CD4-positive, alpha-beta T cell treated with Interleukin-6 at 100 ng/mL for 8 hours (primary cell): ENCODE results near the gene MARCHF3.
"Not testable (repeated sequence)": the region's sequence is repeated elsewhere in the genome, so short reads cannot be mapped to it uniquely, and the experiment has no call there.

Source experiments
- DNase-seq: peaks from one replicate; pipeline ENCODE4 v3.0.0-alpha.2; 2020; ENCODE audit warnings: mixed read lengths, low spot score

MARCHF3 gene

GRCh38 chr5:126953640-126954039, 76.7 kb downstream of the MARCHF3 start:
- DNase-seq, result no peak

- no peak for DNase-seq
These were observed 80.9 kb downstream of the MARCHF3 start for GRCh38 chr5:126949475-126949874.

DNA sequence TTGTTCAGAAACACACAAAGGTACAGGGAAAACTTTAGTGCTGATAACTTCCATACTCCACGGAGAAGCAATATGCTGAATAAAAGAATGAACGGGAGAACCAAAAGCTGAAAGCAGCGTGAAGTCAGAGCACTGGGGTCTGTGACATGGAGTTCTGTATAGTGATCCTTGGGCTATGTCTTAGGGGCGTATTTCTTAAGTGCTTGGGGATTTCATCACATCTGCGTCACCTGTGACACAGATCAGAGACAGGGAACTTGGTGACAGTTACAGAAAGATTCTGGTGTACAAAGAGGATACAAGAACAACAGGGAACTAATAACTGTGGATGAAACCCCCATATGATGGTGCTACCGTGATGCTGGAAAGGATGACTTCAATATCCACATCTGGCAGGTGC, 81.9 kb downstream of the MARCHF3 start:
- no peak for DNase-seq

DNA sequence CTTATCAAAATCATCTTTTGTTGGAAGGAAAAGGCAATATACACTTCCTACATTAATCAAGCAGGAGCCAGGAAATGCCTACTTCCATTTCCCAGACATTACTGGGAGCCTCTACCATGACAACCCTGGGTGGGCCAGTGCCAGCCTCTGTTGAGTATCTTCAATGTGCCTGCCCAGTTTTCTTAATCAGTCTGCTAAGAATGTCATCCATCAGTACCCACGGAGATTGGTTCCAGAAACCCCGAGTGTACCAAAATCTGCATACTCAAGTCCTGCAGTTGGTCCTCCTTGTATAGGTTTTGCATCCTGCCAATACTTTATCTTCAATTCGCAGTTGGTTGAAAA, 82.4 kb downstream of the MARCHF3 start:
- DNase-seq, result no peak

- no peak for DNase-seq
These were observed 83.0 kb downstream of the MARCHF3 start for GRCh38 chr5:126947146-126948010.

DNA sequence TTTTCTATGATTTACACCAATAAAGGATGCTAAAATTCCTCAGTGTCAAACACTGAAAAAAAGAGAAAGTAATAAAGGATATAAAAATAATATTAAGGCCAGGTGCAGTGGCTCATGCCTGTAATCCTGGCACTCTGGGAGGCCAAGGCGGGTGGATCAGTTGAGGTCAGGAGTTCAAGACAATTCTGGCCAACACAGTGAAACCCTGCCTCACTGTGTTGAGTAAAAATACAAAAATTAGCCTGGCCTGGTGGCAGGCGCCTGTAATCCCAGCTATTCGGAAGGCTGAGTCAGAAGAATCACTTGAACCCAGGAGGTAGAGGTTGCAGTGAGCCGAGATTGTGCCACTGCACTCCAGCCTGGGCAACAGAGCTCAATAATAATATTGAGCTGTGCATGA, 87.5 kb downstream of the MARCHF3 start:
- not testable (repeated sequence) for DNase-seq

GRCh38 chr5:126941403-126941802, 89.0 kb downstream of the MARCHF3 start:
- DNase-seq, result no peak

- DNase-seq, result no peak
These were observed 90.5 kb downstream of the MARCHF3 start for GRCh38 chr5:126939887-126940286.

DNA sequence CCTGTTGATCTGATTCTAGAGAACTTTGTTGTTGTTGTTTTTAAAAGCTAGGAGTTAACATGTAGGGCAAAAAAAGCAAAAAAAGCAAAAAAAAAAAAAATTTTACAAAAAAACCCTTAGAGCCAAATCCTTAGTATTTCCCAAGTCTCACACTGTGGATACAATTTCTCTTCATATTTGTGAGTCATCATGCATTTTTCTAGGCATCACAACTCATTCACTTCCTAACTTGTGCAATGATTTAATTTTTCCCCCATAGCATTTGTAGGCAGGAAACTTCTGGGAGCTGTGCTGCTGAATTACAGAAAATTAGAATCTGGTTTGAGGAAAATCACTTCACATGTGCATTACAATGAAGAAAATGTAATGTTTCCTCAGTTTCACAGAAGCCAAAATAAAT, 91.9 kb downstream of the MARCHF3 start:
- no peak for DNase-seq

DNA sequence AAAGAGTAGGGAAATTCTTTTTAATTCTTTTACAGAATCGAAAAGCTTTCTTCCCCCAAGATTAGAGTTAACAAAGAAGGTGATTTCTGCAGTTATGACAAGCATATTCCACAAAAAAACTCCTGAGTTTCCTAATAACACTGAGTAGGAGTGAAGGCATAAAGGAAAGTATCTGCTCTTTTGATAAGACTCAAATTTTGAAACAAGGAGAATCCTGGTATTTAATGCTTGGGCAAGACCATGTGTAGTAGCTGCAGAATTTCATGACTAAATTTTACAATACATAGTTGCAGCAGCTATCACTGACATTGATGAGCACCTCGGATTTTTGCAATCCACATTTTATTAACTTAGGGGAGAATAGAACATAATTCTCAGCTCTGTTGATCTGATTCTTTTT, 92.6 kb downstream of the MARCHF3 start:
- DNase-seq, result no peak

GRCh38 chr5:126936775-126937418, 93.5 kb downstream of the MARCHF3 start:
- no peak for DNase-seq

DNA sequence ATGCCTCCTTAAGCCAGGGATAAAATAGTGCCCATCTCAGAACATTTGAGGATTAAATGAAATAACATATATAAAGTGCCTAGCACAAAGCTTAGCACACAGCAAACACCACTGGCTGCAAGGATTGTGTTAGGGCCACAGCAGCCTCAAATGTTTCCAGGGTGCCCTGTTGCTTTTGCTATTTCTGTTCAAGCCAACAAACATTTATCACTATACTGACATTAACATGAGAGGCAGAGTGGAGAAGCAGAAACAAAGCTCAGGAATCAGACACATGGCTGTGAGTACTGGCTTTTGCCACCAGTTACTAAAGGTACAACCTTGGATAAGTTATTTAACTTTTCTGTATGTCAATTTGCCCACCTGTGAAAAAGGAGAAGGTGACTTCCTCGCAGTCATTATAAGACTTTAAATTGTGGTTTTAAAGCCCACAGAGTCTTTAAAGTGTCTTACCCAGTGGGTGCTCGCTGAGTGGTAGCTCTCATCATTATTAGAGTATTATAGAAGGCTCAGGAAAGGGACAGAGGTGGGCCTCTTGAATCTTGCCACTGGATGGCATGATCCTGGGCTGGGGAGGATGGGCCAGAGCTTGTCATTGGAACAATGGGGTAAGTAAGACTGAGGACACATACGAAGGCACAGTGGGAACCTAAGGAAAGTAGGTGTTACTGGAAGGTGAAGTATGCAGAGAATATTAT, 98.2 kb downstream of the MARCHF3 start:
- no peak for DNase-seq

- no peak for DNase-seq
These were observed 102.3 kb downstream of the MARCHF3 start for GRCh38 chr5:126928041-126928440.

GRCh38 chr5:126927429-126927828, 102.9 kb downstream of the MARCHF3 start:
- DNase-seq, result no peak

GRCh38 chr5:126926187-126926586, 104.2 kb downstream of the MARCHF3 start:
- no peak for DNase-seq

- DNase-seq, result no peak
These were observed 104.9 kb downstream of the MARCHF3 start for GRCh38 chr5:126925482-126925881.

- no peak for DNase-seq
These were observed 105.9 kb downstream of the MARCHF3 start for GRCh38 chr5:126924331-126925033.

- no peak for DNase-seq
These were observed 108.9 kb downstream of the MARCHF3 start for GRCh38 chr5:126921241-126922091.

DNA sequence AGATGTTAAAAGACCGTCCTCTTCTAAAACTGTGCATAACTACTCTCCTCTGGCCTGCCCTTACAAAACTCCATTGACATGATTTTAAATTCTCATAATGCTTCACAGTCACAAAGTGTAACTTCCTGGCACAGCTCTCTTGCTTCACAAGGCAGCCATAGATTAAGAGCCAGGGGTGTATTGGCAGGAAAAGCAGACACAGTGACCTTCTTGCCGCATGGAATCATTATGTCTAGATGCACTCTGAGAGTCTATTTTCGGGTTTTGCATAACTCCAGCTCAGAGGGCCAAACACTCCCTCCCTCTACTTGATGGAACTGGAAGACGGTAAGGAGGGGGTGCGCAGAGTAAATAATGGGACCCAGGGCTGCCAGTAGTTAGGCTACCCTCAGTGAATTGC, 110.1 kb downstream of the MARCHF3 start:
- DNase-seq, result no peak

GRCh38 chr5:126919566-126919965, 110.8 kb downstream of the MARCHF3 start:
- no peak for DNase-seq

GRCh38 chr5:126918615-126918957, 111.8 kb downstream of the MARCHF3 start:
- DNase-seq, result no peak
